C4-2B (cell line): ENCODE results near the gene HIVEP3.

Experiments used
- CTCF ChIP-seq: fragments of 450-650 bp; conservative IDR thresholded peaks from 2 replicates; pipeline ENCODE4 v1.5.1; 2017; ENCODE audit warnings: mild to moderate bottlenecking
- ZFX ChIP-seq: fragments of 450-650 bp; IDR thresholded peaks from 2 replicates; pipeline ENCODE4 v1.6.1; 2017

DNA sequence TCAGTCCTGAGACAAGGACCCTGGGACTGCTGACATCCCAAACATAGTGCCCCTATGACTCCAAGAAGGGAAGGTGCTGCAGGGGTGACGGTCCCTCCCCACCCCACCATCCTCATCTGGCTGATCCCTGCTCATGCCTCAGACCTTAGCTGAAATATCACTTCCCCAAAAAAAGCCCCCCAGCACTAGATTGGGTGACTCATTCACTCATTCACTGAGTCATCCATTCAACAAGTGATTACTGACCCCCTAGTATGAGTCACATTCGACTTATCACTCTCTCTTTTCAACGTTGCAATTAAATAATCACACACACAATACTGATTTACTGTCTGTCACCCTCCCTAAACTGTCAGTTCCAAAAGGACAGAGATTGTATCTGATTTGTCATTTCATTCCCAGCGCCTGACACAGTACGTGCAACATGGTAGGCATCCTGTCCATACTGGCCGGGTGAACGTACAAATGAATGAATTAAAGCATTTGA, 48.6 kb downstream of the HIVEP3 start:
- no peak for TF ChIP-seq CTCF
- TF ChIP-seq ZFX, result no peak
